GM12878 (cell line): ENCODE measurements around the gene ABCD2. TPM values are rescaled to one million over a fixed set of nuclear protein-coding genes. Genes with fewer than 3 reads are reported as not detected.

Source experiments
- ATAC-seq: fragments of 200-7000 bp; cut with Tn5 transposase; 3 replicates; pipeline ENCODE4 v1.9.1; 2020; ENCODE audit warnings: mild to moderate bottlenecking, moderate library complexity
- BruUV-seq: library from RNA; stranded (reverse); fragments of 400-500 nt; replicated peaks from 2 replicates; lab custom pipeline; 2021; lab: Mats Ljungman, UMichigan
- CTCF ChIA-PET: fragments of 300-600 bp; sonication (Branson Sonifier 250); formaldehyde crosslinking; extraction: SDS; loops from one replicate; lab custom pipeline; 2021; ENCODE audit warnings: inconsistent platforms; lab: Yijun Ruan, JAX
- POLR2A ChIA-PET: fragments of 350-600 bp; formaldehyde crosslinking; extraction: SDS; loops from one replicate; lab custom pipeline; 2021; ENCODE audit warnings: inconsistent platforms; lab: Charles Lee
- RAD21 ChIA-PET: fragments of 300-600 bp; sonication (Branson Sonifier 250); formaldehyde crosslinking; loops from one replicate; lab custom pipeline; 2023; ENCODE audit warnings: antibody characterized with exemption; ENCODE audit not compliant: unreplicated experiment; lab: Charles Lee
- SMC1A ChIA-PET: fragments of 300-600 bp; sonication (Branson Sonifier 250); formaldehyde crosslinking; loops from one replicate; lab custom pipeline; 2023; ENCODE audit not compliant: unreplicated experiment, uncharacterized antibody; lab: Charles Lee
- DNase-seq: peaks from one replicate; pipeline ENCODE4 v3.0.0-alpha.2; 2011; ENCODE audit warnings: low read depth, low spot score
- FAIRE-seq: peaks from 3 replicates; lab custom pipeline; 2011; peaks lifted over from hg19 to GRCh38; lab: Jason Lieb, UNC
- H2AFZ ChIP-seq: 2 replicates; pipeline ENCODE4 v1.6.0; 2011; ENCODE audit warnings: low read depth, low read length, control low read depth; ENCODE audit not compliant: control insufficient read depth
- H3K27ac ChIP-seq: 2 replicates; pipeline ENCODE4 v1.5.1; 2011; ENCODE audit warnings: control low read depth; ENCODE audit not compliant: control insufficient read depth, insufficient read depth
- H3K27me3 ChIP-seq, 2 experiments: replicated peaks in 1 of 2; 2 replicates each; pipeline versions ENCODE4 v1.6.0 to v1.6.1; 2011; ENCODE audit warnings: low read length in 1 of 2; ENCODE audit not compliant: control insufficient read depth in 2 of 2, insufficient read depth in 2 of 2
- H3K36me3 ChIP-seq, 2 experiments: 2 replicates each; pipeline ENCODE4 v1.5.1; 2011; ENCODE audit warnings: low read length in 1 of 2; ENCODE audit not compliant: control insufficient read depth in 2 of 2, insufficient read depth in 2 of 2
- H3K4me1 ChIP-seq: 2 replicates; pipeline ENCODE4 v1.6.1; 2011; ENCODE audit warnings: mild to moderate bottlenecking, low read length, moderate library complexity, mixed read lengths; ENCODE audit not compliant: control insufficient read depth, insufficient read depth
- H3K4me2 ChIP-seq: 2 replicates; pipeline ENCODE4 v1.6.0; 2011; ENCODE audit warnings: control low read depth; ENCODE audit not compliant: control insufficient read depth, insufficient read depth
- H3K4me3 ChIP-seq: fragments of 200-600 bp; sonication (generic); 2 replicates; pipeline ENCODE4 v1.5.1; 2016
- H3K79me2 ChIP-seq: 2 replicates; pipeline ENCODE4 v1.6.0; 2011; ENCODE audit warnings: low read length; ENCODE audit not compliant: control insufficient read depth, insufficient read depth
- H3K9ac ChIP-seq: 2 replicates; pipeline ENCODE4 v1.8.0; 2011; ENCODE audit warnings: low read length, control low read depth, mixed read lengths; ENCODE audit not compliant: control insufficient read depth, insufficient read depth
- H3K9me3 ChIP-seq: replicated peaks from 3 replicates; pipeline ENCODE4 v1.5.1; 2011; ENCODE audit warnings: mild to moderate bottlenecking, low read length; ENCODE audit not compliant: control insufficient read depth, insufficient read depth
- H4K20me1 ChIP-seq: 2 replicates; pipeline ENCODE4 v1.6.0; 2011; ENCODE audit not compliant: control insufficient read depth, insufficient read depth
- BMI1 ChIP-seq: fragments of 450-650 bp; IDR thresholded peaks from 2 replicates; pipeline ENCODE4 v1.6.1; 2016; ENCODE audit warnings: mild to moderate bottlenecking, moderate library complexity, borderline replicate concordance
- GATAD2B ChIP-seq: fragments of 450-650 bp; conservative IDR thresholded peaks from 2 replicates; pipeline ENCODE4 v1.6.1; 2017; ENCODE audit warnings: low read depth, mild to moderate bottlenecking, moderate library complexity
- HDAC2 ChIP-seq: fragments of 200-600 bp; sonication (generic); IDR thresholded peaks from 2 replicates; pipeline ENCODE4 v1.6.1; 2017
- MTA3 ChIP-seq: IDR thresholded peaks from 2 replicates; pipeline ENCODE4 v1.6.1; 2012; ENCODE audit warnings: low read length, inconsistent platforms, borderline replicate concordance
- MXI1 ChIP-seq: fragments of 150-350 bp; IDR thresholded peaks from 2 replicates; pipeline ENCODE4 v1.6.1; 2011; ENCODE audit warnings: low read depth, mild to moderate bottlenecking, inconsistent platforms, low read length, improper control_type of control experiment
- RBBP5 ChIP-seq: fragments of 200-600 bp; sonication (generic); conservative IDR thresholded peaks from 2 replicates; pipeline ENCODE4 v1.6.1; 2016
- SIN3A ChIP-seq: IDR thresholded peaks from 2 replicates; pipeline ENCODE4 v1.6.1; 2012; ENCODE audit warnings: low read depth, low read length, improper control_type of control experiment
- SREBF1 ChIP-seq: IDR thresholded peaks from 2 replicates; pipeline ENCODE4 v1.6.1; 2012; ENCODE audit warnings: mild to moderate bottlenecking, low read length
- WGBS: methylation state at CpG from one replicate; pipeline ENCODE4 v1.1.6; 2016; ENCODE audit warnings: low lambda C conversion rate; ENCODE audit not compliant: insufficient replicate concordance, insufficient coverage; ENCODE audit errors: missing lambda C conversion rate; 5-methylcytosine and 5-hydroxymethylcytosine counted together
- in situ Hi-C: fragments of 300-500 bp; cut with MboI; formaldehyde crosslinking; loops from 9 replicates; pipeline ENCODE4 v1.14.3; 2018; ENCODE audit warnings: mixed read lengths
- intact Hi-C: fragments of 100-400 bp; cut with micrococcal nuclease; formaldehyde crosslinking; loops from one replicate; pipeline ENCODE4 v1.14.2; 2022; ENCODE audit not compliant: unreplicated experiment
- polyA plus RNA-seq, 11 experiments: library from polyadenylated mRNA; depleted of rRNA in 4 of 11; unstranded in 6 of 11; stranded (reverse) in 5 of 11; fragments of >200 nt; fragmentation: Nextera tagmentation in 4 of 11; fragmentation: Illumina TruSeq in 1 of 11; extraction: Ambion mirVana in 4 of 11; extraction: Trizol in 1 of 11; gene quantifications; 1 replicate in 1 of 11; 2 replicates in 10 of 11; pipeline versions ENCODE4 v1.2.1 to v1.2.3, GENCODE V29; 2011 to 2016; ENCODE audit warnings: inconsistent platforms in 2 of 11, missing spikeins in 2 of 11, low read depth in 1 of 11
- total RNA-seq, 4 experiments: library from RNA; depleted of rRNA in 3 of 4; stranded (reverse); fragments of >200 nt in 3 of 4; fragmentation: Illumina TruSeq in 1 of 4; extraction: Trizol in 1 of 4; gene quantifications; 2 replicates each; pipeline versions ENCODE4 v1.2.1 to v1.2.3, GENCODE V29; 2013 to 2021
- TF ChIP-seq, protein P1 (sequence below): fragments of 450-650 bp; IDR thresholded peaks from 2 replicates; pipeline ENCODE4 v1.6.1; 2017; ENCODE audit warnings: antibody characterized with exemption, mild to moderate bottlenecking, moderate library complexity
- TF ChIP-seq, protein P2 (sequence below): IDR thresholded peaks from 2 replicates; pipeline ENCODE4 v1.6.1; 2011; ENCODE audit warnings: mild to moderate bottlenecking, low read depth, low read length, moderate library complexity; ENCODE audit not compliant: insufficient replicate concordance
- TF ChIP-seq, protein P3 (sequence below): IDR thresholded peaks from 2 replicates; pipeline ENCODE4 v1.6.1; 2012; ENCODE audit warnings: low read length, inconsistent platforms
- TF ChIP-seq, protein P4 (sequence below): IDR thresholded peaks from 2 replicates; pipeline ENCODE4 v1.6.1; 2012; ENCODE audit warnings: low read depth, low read length, improper control_type of control experiment

The ABCD2 gene
- total and polyA plus RNA-seq, 10 of the 15 experiments (the other 5 are each of a cell fraction or from before 2014, with no cell fraction given) = 4.4 to 16.2 (median 7.5) TPM

DNA sequence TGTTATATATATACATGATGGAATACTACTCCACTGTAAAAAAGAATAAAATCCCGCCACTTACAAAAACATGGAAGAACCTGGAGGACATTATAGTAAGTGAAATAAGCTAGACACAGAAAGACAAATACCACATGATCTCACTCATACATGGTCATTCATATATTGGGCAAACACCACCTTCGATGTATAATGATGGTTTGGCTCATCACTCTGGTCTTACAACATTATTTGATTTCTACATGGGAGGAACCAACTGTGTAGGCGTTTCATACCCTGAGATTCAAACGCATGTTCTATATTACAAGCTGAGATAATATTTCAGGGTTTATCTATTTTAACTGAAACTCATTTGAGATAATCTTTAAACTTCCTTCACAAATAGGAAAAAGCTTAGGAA, 48.3 kb downstream of the ABCD2 start:
- ChIA-PET SMC1A (interaction anchor here (1.2 kb wide), 1 partner anchor 14 kb away, joined by 3 read pairs; no protein-coding TSS in a partner anchor), POLR2A (no interaction called here), CTCF (interaction anchor here (0.8 to 1.0 kb wide), 2 partner anchors 15 to 205 kb away, joined by 3 to 4 read pairs; no protein-coding TSS in a partner anchor), RAD21 (interaction anchor here (0.6 to 1.2 kb wide), 3 partner anchors 34 to 537 kb away, joined by 3 read pairs; no protein-coding TSS in a partner anchor)
- Histone ChIP-seq H3K9ac (no peak overlapping the region), H3K27me3 (no peaks in the 10 kb centered on the region), H3K4me1 (no peaks in the 10 kb centered on the region), H2AFZ (no peak overlapping the region), H3K79me2 (no peaks in the 10 kb centered on the region), H3K27ac (no peak overlapping the region), H3K4me2 (no peak overlapping the region), H4K20me1 (no peaks in the 10 kb centered on the region), H3K9me3 (peaks cover 2% of the 10 kb centered on the region; the same call in 2 of the 3 replicates), H3K4me3 (no peak overlapping the region), H3K36me3 (peaks cover 0 to 4% of the 10 kb centered on the region in 2 experiments; a peak in 2 of 4 replicates)
- WGBS = 74% methylated on average over 4 of the region's 4 CpGs
- intact Hi-C loops = no loop called here
- in situ Hi-C loops = no loop called here
- TF ChIP-seq SIN3A = no peak
- no peak for TF ChIP-seq HDAC2
- TF ChIP-seq MXI1 = no peak
- ATAC-seq (no peak), DNase-seq (no peak), FAIRE-seq (no peak)
- BruUV-seq = no TSS peak

DNA sequence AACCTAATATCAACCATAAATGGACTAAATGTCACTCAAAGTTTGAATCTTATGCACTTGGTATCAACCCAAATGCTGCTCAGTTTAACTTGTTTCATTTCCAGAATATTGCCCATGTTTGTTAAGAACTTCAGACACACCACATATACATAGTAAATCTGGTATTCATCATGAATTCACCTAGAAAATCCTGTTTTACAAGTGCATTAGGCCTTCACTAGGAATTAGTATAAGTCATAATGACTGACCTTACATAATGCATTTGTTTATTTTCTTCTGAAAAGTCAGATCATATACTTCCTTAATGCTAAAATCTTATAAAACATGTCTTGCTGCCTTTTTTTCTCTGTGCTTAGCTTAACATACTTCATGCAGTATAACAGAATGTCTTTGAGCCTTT, 66.1 kb downstream of the ABCD2 start:
- Histone ChIP-seq H3K79me2 (no peaks in the 10 kb centered on the region), H3K9me3 (peaks cover 8% of the 10 kb centered on the region; the same call in 2 of the 3 replicates), H3K27ac (no peak overlapping the region), H2AFZ (no peak overlapping the region), H3K36me3 (peaks cover 5 to 9% of the 10 kb centered on the region in 2 experiments; a peak in 3 of 4 replicates), H4K20me1 (no peaks in the 10 kb centered on the region), H3K27me3 (no peaks in the 10 kb centered on the region), H3K9ac (no peak overlapping the region), H3K4me2 (no peak overlapping the region), H3K4me1 (no peaks in the 10 kb centered on the region), H3K4me3 (no peak overlapping the region)
- SMC1A ChIA-PET = interaction anchor here (0.6 to 1.2 kb wide), 3 partner anchors 44 to 62 kb away, joined by 3 read pairs; no protein-coding TSS in a partner anchor
- intact Hi-C loops = no loop called here
- in situ Hi-C loops = no loop called here
- no peak for ATAC-seq
- CTCF ChIA-PET = no interaction called here
- no TSS peak for BruUV-seq
- RAD21 ChIA-PET = interaction anchor here (0.7 to 0.9 kb wide), 2 partner anchors 139 to 239 kb away, joined by 3 read pairs; no protein-coding TSS in a partner anchor
- no peak for FAIRE-seq
- DNase-seq = no peak
- POLR2A ChIA-PET = no interaction called here
- TF ChIP-seq SREBF1 = no peak
- no peak for TF ChIP-seq BMI1
- TF ChIP-seq, protein P1, sequence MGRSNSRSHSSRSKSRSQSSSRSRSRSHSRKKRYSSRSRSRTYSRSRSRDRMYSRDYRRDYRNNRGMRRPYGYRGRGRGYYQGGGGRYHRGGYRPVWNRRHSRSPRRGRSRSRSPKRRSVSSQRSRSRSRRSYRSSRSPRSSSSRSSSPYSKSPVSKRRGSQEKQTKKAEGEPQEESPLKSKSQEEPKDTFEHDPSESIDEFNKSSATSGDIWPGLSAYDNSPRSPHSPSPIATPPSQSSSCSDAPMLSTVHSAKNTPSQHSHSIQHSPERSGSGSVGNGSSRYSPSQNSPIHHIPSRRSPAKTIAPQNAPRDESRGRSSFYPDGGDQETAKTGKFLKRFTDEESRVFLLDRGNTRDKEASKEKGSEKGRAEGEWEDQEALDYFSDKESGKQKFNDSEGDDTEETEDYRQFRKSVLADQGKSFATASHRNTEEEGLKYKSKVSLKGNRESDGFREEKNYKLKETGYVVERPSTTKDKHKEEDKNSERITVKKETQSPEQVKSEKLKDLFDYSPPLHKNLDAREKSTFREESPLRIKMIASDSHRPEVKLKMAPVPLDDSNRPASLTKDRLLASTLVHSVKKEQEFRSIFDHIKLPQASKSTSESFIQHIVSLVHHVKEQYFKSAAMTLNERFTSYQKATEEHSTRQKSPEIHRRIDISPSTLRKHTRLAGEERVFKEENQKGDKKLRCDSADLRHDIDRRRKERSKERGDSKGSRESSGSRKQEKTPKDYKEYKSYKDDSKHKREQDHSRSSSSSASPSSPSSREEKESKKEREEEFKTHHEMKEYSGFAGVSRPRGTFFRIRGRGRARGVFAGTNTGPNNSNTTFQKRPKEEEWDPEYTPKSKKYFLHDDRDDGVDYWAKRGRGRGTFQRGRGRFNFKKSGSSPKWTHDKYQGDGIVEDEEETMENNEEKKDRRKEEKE = no peak
- TF ChIP-seq, protein P2, sequence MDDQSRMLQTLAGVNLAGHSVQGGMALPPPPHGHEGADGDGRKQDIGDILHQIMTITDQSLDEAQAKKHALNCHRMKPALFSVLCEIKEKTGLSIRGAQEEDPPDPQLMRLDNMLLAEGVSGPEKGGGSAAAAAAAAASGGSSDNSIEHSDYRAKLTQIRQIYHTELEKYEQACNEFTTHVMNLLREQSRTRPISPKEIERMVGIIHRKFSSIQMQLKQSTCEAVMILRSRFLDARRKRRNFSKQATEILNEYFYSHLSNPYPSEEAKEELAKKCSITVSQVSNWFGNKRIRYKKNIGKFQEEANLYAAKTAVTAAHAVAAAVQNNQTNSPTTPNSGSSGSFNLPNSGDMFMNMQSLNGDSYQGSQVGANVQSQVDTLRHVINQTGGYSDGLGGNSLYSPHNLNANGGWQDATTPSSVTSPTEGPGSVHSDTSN = no peak
- TF ChIP-seq, protein P3, sequence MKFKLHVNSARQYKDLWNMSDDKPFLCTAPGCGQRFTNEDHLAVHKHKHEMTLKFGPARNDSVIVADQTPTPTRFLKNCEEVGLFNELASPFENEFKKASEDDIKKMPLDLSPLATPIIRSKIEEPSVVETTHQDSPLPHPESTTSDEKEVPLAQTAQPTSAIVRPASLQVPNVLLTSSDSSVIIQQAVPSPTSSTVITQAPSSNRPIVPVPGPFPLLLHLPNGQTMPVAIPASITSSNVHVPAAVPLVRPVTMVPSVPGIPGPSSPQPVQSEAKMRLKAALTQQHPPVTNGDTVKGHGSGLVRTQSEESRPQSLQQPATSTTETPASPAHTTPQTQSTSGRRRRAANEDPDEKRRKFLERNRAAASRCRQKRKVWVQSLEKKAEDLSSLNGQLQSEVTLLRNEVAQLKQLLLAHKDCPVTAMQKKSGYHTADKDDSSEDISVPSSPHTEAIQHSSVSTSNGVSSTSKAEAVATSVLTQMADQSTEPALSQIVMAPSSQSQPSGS = no peak
- TF ChIP-seq RBBP5 = no peak
- TF ChIP-seq, protein P4, sequence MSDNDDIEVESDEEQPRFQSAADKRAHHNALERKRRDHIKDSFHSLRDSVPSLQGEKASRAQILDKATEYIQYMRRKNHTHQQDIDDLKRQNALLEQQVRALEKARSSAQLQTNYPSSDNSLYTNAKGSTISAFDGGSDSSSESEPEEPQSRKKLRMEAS = no peak
- no peak for TF ChIP-seq MTA3
- no peak for TF ChIP-seq GATAD2B
